SHP77 treated with DMSO at 0.1 percent for 48 hours (cell line): ENCODE measurements around the gene BMAL2.

Experiments
- DNase-seq: peaks from one replicate; lab custom pipeline; 2025; lab: John Stamatoyannopoulos, UW

The BMAL2 gene

GRCh38 chr12:27355979-27356378 lies 23.3 kb downstream of the BMAL2 start:
- DNase-seq, result no peak

- no peak for DNase-seq
These were observed 27.1 kb downstream of the BMAL2 start for GRCh38 chr12:27359578-27360340.

- DNase-seq, result no peak
These were observed 28.7 kb downstream of the BMAL2 start for GRCh38 chr12:27361372-27361771.

GRCh38 chr12:27366621-27367020 lies 34.0 kb downstream of the BMAL2 start:
- DNase-seq, result no peak

GRCh38 chr12:27367078-27367477 lies 34.4 kb downstream of the BMAL2 start:
- no peak for DNase-seq

- DNase-seq, result no peak
These were observed 49.6 kb downstream of the BMAL2 start for GRCh38 chr12:27382171-27382795.
